GM12891 (cell line): ENCODE results near the gene ALDH9A1.

ENCODE experiments used
- POLR2A ChIP-seq: IDR thresholded peaks from 2 replicates; pipeline ENCODE4 v1.6.1; 2011; ENCODE audit warnings: low read depth, low read length, control low read depth
- POLR2AphosphoS5 ChIP-seq: IDR thresholded peaks from 2 replicates; pipeline ENCODE4 v1.6.1; 2011; ENCODE audit warnings: low read depth, low read length, control low read depth
- POU2F2 ChIP-seq: IDR thresholded peaks from 2 replicates; pipeline ENCODE4 v1.6.1; 2011; ENCODE audit warnings: low read depth, mild to moderate bottlenecking, control low read depth, low read length, moderate library complexity
- SPI1 ChIP-seq: IDR thresholded peaks from 2 replicates; pipeline ENCODE4 v1.6.1; 2011; ENCODE audit warnings: low read depth, low read length, control low read depth

- no peak for TF ChIP-seq POLR2A
- no peak for TF ChIP-seq POLR2AphosphoS5
- TF ChIP-seq POU2F2: no peak
- no peak for TF ChIP-seq SPI1
Observed at GRCh38 chr1:165616987-165617546, 81.3 kb downstream of the ALDH9A1 start.
